ENCODE results near the gene EGFLAM. TPM values are rescaled to one million over a fixed set of nuclear protein-coding genes. Genes with fewer than 3 reads are reported as not detected.

EGFLAM gene
- total RNA-seq, 1 experiment from 2014 or later = 1.1 TPM

DNA sequence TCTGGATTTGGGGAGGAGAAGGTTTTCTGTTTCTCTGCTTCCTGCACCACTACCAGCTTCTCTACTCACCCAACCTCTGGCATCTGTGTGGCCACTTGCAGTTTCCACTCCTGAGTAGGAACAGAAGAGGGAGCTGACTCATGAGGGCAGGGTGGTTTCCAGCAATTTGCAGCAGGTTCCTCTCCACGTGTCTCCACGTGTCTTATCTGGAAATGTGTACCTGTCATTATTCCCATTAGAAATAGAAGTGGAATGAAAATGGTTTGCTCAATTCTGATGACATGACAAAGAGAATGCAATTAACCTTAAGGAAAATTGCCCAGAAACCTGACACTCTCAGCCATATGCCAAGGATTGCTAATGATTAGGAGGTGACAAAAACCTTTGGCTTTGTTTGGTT, 33.0 kb downstream of the EGFLAM start:
- peaks cover 3% of the 10 kb centered on the region for H3K27me3 Mint-ChIP-seq (ENCODE audit: low read depth)
- CTCF ChIA-PET = interaction anchor here (1.0 kb wide), 1 partner anchor 25 kb away, joined by 3 read pairs; no protein-coding TSS in a partner anchor
- POLR2A ChIA-PET = no interaction called here

DNA sequence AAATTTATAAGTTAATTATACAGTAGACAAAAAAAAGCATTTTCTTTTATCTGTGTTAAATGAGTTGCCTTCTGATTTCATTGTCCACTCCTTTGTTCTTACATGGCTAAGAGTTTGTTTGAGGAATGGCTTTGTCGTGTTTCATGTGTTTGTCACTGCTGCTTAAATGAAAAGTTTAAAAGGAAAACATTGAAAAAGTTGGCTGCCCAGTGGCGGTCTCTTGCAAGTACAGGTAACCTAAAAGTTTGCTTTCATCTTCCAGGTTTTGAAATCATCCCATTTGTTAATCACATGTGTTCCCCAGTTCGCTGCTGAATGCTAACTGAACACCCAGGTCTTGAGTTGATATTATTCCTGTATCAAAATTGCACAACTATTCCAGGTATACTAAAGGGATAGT, 33.9 kb downstream of the EGFLAM start:
- Mint-ChIP-seq H3K9me3 (no peaks in the 10 kb centered on the region), H3K36me3 (no peaks in the 10 kb centered on the region)
- DNase-seq (ENCODE audit: low spot score) = no peak

More for the DNA sequence above, 33.0 kb downstream of the EGFLAM start:
- Mint-ChIP-seq H3K9me3 (no peaks in the 10 kb centered on the region), H3K36me3 (no peaks in the 10 kb centered on the region), H3K4me1 (peaks cover 17% of the 10 kb centered on the region; the same call in 1 of the 2 replicates), H3K27ac (no peak overlapping the region), H3K4me3 (no peak overlapping the region)
- ATAC-seq (no peak), DNase-seq (ENCODE audit: low spot score) (no peak)
- TF ChIP-seq E2F1 (CRISPR knock-in tag; IDR thresholded peaks at IDR 0.05) (no peak), MYBL2 (CRISPR knock-in tag; IDR thresholded peaks at IDR 0.05) (no peak), ZNF232 (CRISPR knock-in tag; IDR thresholded peaks at IDR 0.05) (no peak), CREB1 (CRISPR knock-in tag; IDR thresholded peaks at IDR 0.05) (no peak), TEAD1 (CRISPR knock-in tag; IDR thresholded peaks at IDR 0.05) (no peak)
- TF ChIP-seq, protein P1, sequence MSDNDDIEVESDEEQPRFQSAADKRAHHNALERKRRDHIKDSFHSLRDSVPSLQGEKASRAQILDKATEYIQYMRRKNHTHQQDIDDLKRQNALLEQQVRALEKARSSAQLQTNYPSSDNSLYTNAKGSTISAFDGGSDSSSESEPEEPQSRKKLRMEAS (CRISPR knock-in tag; IDR thresholded peaks at IDR 0.05) = no peak
- TF ChIP-seq, protein P2, sequence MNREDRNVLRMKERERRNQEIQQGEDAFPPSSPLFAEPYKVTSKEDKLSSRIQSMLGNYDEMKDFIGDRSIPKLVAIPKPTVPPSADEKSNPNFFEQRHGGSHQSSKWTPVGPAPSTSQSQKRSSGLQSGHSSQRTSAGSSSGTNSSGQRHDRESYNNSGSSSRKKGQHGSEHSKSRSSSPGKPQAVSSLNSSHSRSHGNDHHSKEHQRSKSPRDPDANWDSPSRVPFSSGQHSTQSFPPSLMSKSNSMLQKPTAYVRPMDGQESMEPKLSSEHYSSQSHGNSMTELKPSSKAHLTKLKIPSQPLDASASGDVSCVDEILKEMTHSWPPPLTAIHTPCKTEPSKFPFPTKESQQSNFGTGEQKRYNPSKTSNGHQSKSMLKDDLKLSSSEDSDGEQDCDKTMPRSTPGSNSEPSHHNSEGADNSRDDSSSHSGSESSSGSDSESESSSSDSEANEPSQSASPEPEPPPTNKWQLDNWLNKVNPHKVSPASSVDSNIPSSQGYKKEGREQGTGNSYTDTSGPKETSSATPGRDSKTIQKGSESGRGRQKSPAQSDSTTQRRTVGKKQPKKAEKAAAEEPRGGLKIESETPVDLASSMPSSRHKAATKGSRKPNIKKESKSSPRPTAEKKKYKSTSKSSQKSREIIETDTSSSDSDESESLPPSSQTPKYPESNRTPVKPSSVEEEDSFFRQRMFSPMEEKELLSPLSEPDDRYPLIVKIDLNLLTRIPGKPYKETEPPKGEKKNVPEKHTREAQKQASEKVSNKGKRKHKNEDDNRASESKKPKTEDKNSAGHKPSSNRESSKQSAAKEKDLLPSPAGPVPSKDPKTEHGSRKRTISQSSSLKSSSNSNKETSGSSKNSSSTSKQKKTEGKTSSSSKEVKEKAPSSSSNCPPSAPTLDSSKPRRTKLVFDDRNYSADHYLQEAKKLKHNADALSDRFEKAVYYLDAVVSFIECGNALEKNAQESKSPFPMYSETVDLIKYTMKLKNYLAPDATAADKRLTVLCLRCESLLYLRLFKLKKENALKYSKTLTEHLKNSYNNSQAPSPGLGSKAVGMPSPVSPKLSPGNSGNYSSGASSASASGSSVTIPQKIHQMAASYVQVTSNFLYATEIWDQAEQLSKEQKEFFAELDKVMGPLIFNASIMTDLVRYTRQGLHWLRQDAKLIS (CRISPR knock-in tag; IDR thresholded peaks at IDR 0.05; ENCODE audit: borderline replicate concordance) = no peak

More for the DNA sequence above, 33.9 kb downstream of the EGFLAM start:
- Mint-ChIP-seq H3K4me1 (peaks cover 17% of the 10 kb centered on the region; the same call in 1 of the 2 replicates), H3K27ac (no peak overlapping the region), H3K27me3 (ENCODE audit: low read depth) (no peaks in the 10 kb centered on the region), H3K4me3 (no peak overlapping the region)
- TF ChIP-seq GABPB1 (CRISPR knock-in tag; IDR thresholded peaks at IDR 0.05) = no peak
- TF ChIP-seq HMGA2 (CRISPR knock-in tag; IDR thresholded peaks at IDR 0.05) = no peak
- no peak for TF ChIP-seq SMAD3 (CRISPR knock-in tag; IDR thresholded peaks at IDR 0.05; ENCODE audit: borderline replicate concordance)
- TF ChIP-seq MYBL2 (CRISPR knock-in tag; IDR thresholded peaks at IDR 0.05) = no peak
- no peak for TF ChIP-seq ZNF425 (CRISPR knock-in tag; conservative IDR thresholded peaks at IDR 0.05)
- no peak for TF ChIP-seq TEAD1 (CRISPR knock-in tag; IDR thresholded peaks at IDR 0.05)
- no peak for TF ChIP-seq ZNF138 (CRISPR knock-in tag; conservative IDR thresholded peaks at IDR 0.05)
- no peak for TF ChIP-seq GRHL2 (CRISPR knock-in tag; IDR thresholded peaks at IDR 0.05; ENCODE audit: insufficient replicate concordance, severe bottlenecking)
- TF ChIP-seq, protein P3, sequence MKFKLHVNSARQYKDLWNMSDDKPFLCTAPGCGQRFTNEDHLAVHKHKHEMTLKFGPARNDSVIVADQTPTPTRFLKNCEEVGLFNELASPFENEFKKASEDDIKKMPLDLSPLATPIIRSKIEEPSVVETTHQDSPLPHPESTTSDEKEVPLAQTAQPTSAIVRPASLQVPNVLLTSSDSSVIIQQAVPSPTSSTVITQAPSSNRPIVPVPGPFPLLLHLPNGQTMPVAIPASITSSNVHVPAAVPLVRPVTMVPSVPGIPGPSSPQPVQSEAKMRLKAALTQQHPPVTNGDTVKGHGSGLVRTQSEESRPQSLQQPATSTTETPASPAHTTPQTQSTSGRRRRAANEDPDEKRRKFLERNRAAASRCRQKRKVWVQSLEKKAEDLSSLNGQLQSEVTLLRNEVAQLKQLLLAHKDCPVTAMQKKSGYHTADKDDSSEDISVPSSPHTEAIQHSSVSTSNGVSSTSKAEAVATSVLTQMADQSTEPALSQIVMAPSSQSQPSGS (CRISPR knock-in tag; IDR thresholded peaks at IDR 0.05; ENCODE audit: borderline replicate concordance, low read depth) = no peak
- TF ChIP-seq ELF4 (CRISPR knock-in tag; IDR thresholded peaks at IDR 0.05; ENCODE audit: low read depth) = no peak
- no peak for TF ChIP-seq ZNF396 (CRISPR knock-in tag; IDR thresholded peaks at IDR 0.05; ENCODE audit: borderline replicate concordance)
- TF ChIP-seq OVOL2 (CRISPR knock-in tag; IDR thresholded peaks at IDR 0.05; ENCODE audit: borderline replicate concordance) = no peak
- no peak for TF ChIP-seq FOXJ3 (CRISPR knock-in tag; IDR thresholded peaks at IDR 0.05; ENCODE audit: borderline replicate concordance)
- ATAC-seq = no peak
- ChIA-PET CTCF (no interaction called here), POLR2A (no interaction called here)
